Smooth muscle cell (in vitro differentiated cells): ENCODE results near the gene CMTM7. TPM values are rescaled to one million over a fixed set of nuclear protein-coding genes. Genes with fewer than 3 reads are reported as not detected.

Experiments
- DNase-seq: peaks from one replicate; lab custom pipeline; 2025; ENCODE audit not compliant: unreplicated experiment; lab: John Stamatoyannopoulos, UW
- H2AFZ ChIP-seq: fragments of 200-600 bp; sonication (generic); 2 replicates; pipeline ENCODE4 v1.6.0; 2016; ENCODE audit warnings: antibody characterized with exemption, low read depth, mild to moderate bottlenecking
- H3F3A ChIP-seq: fragments of 200-600 bp; sonication (generic); 2 replicates; pipeline ENCODE4 v1.6.0; 2017; ENCODE audit warnings: antibody characterized with exemption, low read depth
- H3K27ac ChIP-seq: fragments of 200-600 bp; sonication (generic); 2 replicates; pipeline ENCODE4 v1.5.1; 2016; ENCODE audit warnings: low read depth, mild to moderate bottlenecking
- H3K27me3 ChIP-seq: fragments of 200-600 bp; sonication (generic); 2 replicates; pipeline ENCODE4 v1.6.1; 2016; ENCODE audit warnings: low read depth, mild to moderate bottlenecking
- H3K36me3 ChIP-seq: fragments of 200-600 bp; sonication (generic); 2 replicates; pipeline ENCODE4 v1.5.1; 2016; ENCODE audit warnings: low read depth
- H3K4me1 ChIP-seq: fragments of 200-600 bp; sonication (generic); 2 replicates; pipeline ENCODE4 v1.5.1; 2016; ENCODE audit warnings: low read depth
- H3K4me2 ChIP-seq: fragments of 200-600 bp; sonication (generic); 2 replicates; pipeline ENCODE4 v1.6.0; 2016; ENCODE audit warnings: mild to moderate bottlenecking
- H3K4me3 ChIP-seq: fragments of 200-600 bp; sonication (generic); 2 replicates; pipeline ENCODE4 v1.5.1; 2016; ENCODE audit warnings: mild to moderate bottlenecking
- H3K79me2 ChIP-seq: fragments of 200-600 bp; sonication (generic); 2 replicates; pipeline ENCODE4 v1.6.0; 2016; ENCODE audit warnings: low read depth, mild to moderate bottlenecking
- H3K9ac ChIP-seq: fragments of 200-600 bp; sonication (generic); 2 replicates; pipeline ENCODE4 v1.6.0; 2016; ENCODE audit warnings: low read depth
- H3K9me3 ChIP-seq: fragments of 200-600 bp; sonication (generic); replicated peaks from 2 replicates; pipeline ENCODE4 v1.5.1; 2016; ENCODE audit warnings: low read depth
- H4K20me1 ChIP-seq: fragments of 200-600 bp; sonication (generic); 2 replicates; pipeline ENCODE4 v1.6.0; 2016; ENCODE audit warnings: low read depth
- WGBS: methylation state at CpG from one replicate; pipeline ENCODE4 v1.1.7; 2016; ENCODE audit warnings: low lambda C conversion rate; 5-methylcytosine and 5-hydroxymethylcytosine counted together
- polyA plus RNA-seq: library from polyadenylated mRNA; unstranded; fragments of >200 nt; fragmentation: Nextera tagmentation; extraction: Ambion mirVana; gene quantifications from 2 replicates; pipeline ENCODE4 v1.2.1, GENCODE V29; 2016
- total RNA-seq: library from RNA; depleted of rRNA; stranded (reverse); fragments of >200 nt; gene quantifications from 2 replicates; pipeline ENCODE4 v1.2.3, GENCODE V29; 2014
- TF ChIP-seq, protein P1 (sequence below): fragments of 200-600 bp; sonication (generic); IDR thresholded peaks from 2 replicates; pipeline ENCODE4 v1.5.1; 2017; ENCODE audit warnings: borderline replicate concordance, mild to moderate bottlenecking, antibody characterized with exemption; ENCODE audit not compliant: insufficient read depth, poor library complexity, severe bottlenecking

Gene CMTM7
- total and polyA plus RNA-seq, 2 experiments from 2014 or later = 23.4 to 43.1 TPM

GRCh38 chr3:32447865-32448400, 56.3 kb downstream of the CMTM7 start:
- Histone ChIP-seq H3K9me3 (no peaks in the 10 kb centered on the region), H3K4me1 (peaks cover 10% of the 10 kb centered on the region), H3K4me3 (no peak overlapping the region), H2AFZ (no peak overlapping the region), H3K27ac (no peak overlapping the region), H3K4me2 (no peak overlapping the region), H3K9ac (no peak overlapping the region), H3K27me3 (no peaks in the 10 kb centered on the region), H3K79me2 (peaks cover 5% of the 10 kb centered on the region), H3F3A (no peaks in the 10 kb centered on the region), H3K36me3 (no peaks in the 10 kb centered on the region), H4K20me1 (no peaks in the 10 kb centered on the region)
- no peak for DNase-seq
- WGBS = 83% methylated on average over 1 of the region's 1 CpG
- TF ChIP-seq, protein P1, sequence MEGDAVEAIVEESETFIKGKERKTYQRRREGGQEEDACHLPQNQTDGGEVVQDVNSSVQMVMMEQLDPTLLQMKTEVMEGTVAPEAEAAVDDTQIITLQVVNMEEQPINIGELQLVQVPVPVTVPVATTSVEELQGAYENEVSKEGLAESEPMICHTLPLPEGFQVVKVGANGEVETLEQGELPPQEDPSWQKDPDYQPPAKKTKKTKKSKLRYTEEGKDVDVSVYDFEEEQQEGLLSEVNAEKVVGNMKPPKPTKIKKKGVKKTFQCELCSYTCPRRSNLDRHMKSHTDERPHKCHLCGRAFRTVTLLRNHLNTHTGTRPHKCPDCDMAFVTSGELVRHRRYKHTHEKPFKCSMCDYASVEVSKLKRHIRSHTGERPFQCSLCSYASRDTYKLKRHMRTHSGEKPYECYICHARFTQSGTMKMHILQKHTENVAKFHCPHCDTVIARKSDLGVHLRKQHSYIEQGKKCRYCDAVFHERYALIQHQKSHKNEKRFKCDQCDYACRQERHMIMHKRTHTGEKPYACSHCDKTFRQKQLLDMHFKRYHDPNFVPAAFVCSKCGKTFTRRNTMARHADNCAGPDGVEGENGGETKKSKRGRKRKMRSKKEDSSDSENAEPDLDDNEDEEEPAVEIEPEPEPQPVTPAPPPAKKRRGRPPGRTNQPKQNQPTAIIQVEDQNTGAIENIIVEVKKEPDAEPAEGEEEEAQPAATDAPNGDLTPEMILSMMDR = no peak

- Histone ChIP-seq H4K20me1 (no peaks in the 10 kb centered on the region), H3K36me3 (no peaks in the 10 kb centered on the region), H3K27ac (no peak overlapping the region), H3K9ac (no peak overlapping the region), H3K79me2 (peaks cover 5% of the 10 kb centered on the region), H2AFZ (no peak overlapping the region), H3K27me3 (no peaks in the 10 kb centered on the region), H3K4me1 (peaks cover 10% of the 10 kb centered on the region), H3F3A (no peaks in the 10 kb centered on the region), H3K9me3 (no peaks in the 10 kb centered on the region), H3K4me3 (no peak overlapping the region), H3K4me2 (no peak overlapping the region)
- TF ChIP-seq, protein P1 = no peak
- DNase-seq = no peak
- 86% methylated on average over 14 of the region's 14 CpGs for WGBS
These were observed 57.2 kb downstream of the CMTM7 start for GRCh38 chr3:32448686-32449474.

DNA sequence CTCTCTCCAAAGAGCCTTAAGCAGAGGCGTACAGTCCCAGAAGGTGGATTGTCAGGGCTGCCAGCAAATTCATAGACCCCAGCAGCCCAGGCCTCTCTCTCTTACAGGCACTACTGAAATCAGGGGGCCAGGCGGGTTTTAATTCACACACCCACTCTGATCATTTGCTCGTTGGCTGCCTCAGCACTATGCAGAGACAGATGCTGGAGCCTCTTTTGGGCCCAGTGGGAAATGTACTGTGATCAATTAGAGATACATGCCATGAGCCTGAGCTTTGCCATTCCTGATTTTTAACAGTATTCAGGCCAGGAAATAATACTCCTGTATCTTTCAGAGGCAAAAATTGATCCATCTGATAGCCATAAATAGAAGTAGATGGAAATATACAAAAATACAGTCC, 58.0 kb downstream of the CMTM7 start:
- whole genome bisulfite sequencing = 94% methylated on average over 3 of the region's 3 CpGs
- DNase-seq = no peak
- no peaks in the 10 kb centered on the region for H4K20me1 ChIP-seq
- no peaks in the 10 kb centered on the region for H3K36me3 ChIP-seq
- TF ChIP-seq, protein P1 = no peak
- H3K4me2 ChIP-seq = no peak overlapping the region
- H3K4me3 ChIP-seq = no peak overlapping the region
- H3K27ac ChIP-seq = no peak overlapping the region
- H3K27me3 ChIP-seq = no peaks in the 10 kb centered on the region
- no peaks in the 10 kb centered on the region for H3K9me3 ChIP-seq
- H3K79me2 ChIP-seq = peaks cover 5% of the 10 kb centered on the region
- no peaks in the 10 kb centered on the region for H3F3A ChIP-seq
- H2AFZ ChIP-seq = no peak overlapping the region
- H3K4me1 ChIP-seq = peaks cover 10% of the 10 kb centered on the region
- H3K9ac ChIP-seq = no peak overlapping the region
